SKM-1 (cell line): ENCODE results near the gene CYP27B1.
"Not testable (repeated sequence)": the region's sequence is repeated elsewhere in the genome, so short reads cannot be mapped to it uniquely, and the experiment has no call there.

Experiments used
- DNase-seq: peaks from one replicate; lab custom pipeline; 2025; ENCODE audit not compliant: unreplicated experiment; lab: John Stamatoyannopoulos, UW

The CYP27B1 gene

DNA sequence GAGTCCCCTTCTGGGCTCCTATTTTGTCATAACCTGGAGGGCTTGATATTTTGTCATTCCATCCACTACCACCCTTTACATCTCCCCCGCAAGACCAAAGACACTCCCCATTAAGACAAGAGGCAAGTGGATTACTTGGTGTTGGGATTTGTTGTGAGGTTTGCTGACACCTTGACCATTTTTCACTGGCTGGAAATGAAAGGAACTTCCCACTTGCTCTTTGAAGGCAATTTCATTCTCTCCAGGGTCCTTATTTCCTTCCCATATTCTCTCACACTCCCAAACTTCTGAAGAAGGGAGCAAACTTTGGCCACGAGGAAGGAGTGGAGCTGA is 43.3 kb downstream of the CYP27B1 start:
- no peak for DNase-seq

DNA sequence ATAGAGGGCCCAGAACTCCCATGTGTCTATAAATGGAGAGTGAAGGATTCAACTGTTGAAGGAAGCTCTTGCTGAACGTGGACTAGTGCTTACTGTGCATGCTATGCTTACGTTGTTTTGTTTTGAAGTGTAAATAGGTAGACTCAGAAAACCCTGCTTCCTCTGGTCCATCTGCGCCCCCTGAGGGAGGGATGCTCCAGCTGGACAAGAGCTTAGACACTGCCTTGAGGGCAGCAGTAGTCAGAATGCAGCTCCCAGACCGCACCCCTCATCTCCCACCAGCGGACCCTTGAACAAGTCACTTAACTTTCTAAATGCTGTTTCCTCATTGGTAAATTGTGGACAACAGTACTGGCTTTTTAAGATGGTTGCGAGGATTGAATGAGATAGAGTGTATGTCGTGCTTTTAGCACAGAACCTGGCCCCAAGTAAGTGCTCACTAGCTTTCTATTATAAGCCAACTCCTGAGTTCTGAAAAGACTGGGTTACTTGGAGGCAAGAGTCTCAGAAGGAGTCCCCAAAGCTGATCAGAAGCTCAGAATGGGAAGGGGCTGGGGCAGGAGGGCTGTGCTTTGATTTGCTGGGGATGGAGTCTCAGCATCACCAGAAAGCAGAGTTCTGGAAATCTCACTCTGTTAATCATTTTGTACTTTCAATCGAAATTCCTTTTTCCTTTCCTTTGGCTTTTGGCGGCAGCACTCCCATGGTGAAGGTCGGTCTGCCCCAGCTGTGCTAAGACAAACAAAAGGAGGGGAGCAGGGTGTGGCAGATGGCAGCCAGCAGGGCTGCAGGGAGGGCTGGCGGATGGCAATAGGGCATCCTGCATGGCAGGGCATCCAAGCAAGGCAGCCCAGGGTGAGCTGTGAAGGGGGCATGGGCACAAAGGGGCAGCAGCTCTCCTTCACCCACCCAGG is 43.9 kb downstream of the CYP27B1 start:
- DNase-seq = no peak

DNA sequence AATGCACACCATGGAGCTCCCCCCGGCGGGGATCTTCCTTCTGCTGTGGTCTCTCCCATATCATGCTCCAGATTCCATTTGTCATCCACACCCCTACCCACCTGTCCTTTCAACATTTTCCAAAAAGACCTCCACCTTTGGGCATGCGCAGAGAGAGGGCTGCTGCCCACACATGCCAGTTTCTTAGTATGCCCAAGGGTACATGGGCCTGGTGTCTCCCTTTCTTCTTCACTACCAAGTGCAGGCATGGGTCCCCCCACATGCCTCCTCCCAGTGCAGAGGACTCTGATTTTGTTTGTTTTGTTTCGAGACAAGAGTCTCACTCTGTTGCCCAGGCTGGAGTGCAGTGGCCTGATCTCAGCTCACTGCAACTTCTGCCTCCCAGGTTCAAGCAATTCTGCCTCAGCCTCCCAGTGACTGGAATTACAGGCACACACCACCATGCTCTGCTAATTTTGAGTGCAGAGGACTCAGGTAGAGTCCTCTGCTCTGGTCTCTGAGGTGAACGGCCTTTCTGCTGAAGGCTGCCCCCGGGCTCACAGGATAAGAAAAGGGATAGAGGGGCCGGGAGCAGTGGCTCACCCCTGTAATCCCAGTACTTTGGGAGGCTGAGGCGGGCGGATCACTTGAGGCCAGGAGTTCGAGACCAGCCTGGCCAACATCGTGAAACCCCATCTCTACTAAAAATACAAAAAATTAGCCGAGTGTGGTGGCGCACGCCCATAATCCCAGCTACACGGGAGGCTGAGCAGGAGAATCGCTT is 44.9 kb downstream of the CYP27B1 start:
- DNase-seq = not testable (repeated sequence)

DNA sequence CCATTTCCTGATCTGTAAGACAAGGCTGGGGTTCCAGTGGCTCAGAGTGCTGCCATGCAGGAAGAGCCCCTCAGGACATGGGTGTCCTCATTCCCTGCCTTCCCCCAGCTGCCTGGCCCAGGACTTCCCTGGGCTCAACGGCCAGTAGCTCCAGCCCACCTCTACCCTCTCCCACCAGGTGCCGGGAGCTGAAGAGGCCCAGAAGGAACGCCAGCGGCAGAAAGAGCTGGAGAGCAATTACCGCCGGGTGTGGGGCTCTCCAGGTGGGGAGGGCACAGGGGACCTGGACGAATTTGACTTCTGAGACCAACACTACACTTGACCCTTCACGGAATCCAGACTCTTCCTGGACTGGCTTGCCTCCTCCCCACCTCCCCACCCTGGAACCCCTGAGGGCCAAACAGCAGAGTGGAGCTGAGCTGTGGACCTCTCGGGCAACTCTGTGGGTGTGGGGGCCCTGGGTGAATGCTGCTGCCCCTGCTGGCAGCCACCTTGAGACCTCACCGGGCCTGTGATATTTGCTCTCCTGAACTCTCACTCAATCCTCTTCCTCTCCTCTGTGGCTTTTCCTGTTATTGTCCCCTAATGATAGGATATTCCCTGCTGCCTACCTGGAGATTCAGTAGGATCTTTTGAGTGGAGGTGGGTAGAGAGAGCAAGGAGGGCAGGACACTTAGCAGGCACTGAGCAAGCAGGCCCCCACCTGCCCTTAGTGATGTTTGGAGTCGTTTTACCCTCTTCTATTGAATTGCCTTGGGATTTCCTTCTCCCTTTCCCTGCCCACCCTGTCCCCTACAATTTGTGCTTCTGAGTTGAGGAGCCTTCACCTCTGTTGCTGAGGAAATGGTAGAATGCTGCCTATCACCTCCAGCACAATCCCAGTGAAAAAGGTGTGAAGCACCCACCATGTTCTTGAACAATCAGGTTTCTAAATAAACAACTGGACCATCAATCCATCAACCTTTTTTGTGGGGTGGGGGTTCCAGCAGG is 46.0 kb downstream of the CYP27B1 start:
- DNase-seq = no peak

DNA sequence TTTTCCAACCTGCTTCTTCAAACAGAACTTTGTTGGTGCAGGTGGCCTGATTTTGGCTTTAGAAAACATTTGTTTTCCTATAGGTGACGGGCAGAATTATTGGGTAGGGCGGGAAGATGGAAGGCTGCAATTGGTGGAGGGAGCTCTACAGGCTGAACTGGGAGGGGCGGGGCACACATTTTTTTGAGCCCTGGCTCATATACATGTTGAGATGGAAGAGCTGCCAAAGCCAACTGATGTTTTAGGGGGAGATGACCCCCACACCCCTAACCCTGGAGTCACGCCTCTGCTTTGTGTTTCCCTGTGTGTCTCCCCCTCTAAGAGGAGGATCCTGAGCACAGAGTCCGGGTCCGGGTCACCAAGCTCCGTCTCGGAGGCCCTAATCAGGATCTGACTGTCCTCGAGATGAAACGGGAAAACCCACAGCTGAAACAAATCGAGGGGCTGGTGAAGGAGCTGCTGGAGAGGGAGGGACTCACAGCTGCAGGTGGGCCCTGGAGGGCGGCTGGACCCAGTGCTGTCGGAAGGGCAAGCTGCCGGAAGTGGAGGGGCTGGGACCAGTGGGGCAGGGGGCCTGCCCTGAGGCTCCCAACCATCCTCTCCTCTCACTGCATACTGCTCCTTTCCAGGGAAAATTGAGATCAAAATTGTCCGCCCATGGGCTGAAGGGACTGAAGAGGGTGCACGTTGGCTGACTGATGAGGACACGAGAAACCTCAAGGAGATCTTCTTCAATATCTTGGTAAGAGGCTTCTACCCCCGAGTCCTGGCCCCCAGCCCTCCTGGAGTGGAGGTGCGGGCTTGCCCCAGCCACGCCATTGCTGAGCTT is 46.9 kb downstream of the CYP27B1 start:
- no peak for DNase-seq

DNA sequence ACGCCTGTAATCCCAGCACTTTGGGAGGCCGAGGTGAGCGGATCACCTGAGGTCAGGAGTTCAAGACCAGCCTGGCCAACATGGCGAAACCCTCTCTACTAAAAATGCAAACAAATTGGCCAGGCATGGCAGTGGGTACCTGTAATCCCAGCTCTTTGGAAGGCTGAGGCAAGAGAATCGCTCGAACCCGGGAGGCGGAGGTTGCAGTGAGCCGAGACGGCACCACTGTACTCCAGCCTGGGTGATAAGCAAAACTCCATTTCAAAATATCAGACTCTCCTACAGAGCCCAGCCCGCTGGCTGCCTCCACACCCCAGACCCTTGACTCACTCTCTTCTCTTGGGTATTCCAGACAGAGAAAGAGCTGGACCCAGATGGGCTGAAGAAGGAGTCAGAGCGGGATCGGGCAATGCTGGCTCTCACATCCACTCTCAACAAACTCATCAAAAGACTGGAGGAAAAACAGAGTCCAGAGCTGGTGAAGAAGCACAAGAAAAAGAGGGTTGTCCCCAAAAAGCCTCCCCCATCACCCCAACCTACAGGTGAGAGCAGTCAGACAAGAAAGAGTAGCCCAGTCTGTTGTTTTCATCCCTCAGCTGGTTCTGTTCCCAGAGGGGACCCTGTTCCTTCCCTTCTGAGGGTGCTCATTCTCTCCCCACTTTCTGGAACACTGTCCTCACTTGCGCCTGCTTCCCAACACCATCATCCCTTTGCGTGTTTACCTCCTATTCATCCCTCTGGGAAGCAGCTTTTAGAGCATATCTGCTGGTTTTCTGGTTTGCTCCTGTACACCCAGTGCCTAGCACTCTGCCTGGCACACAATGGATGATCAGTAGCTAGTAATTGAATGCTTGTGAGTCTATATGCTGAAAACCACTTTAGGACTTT is 48.0 kb downstream of the CYP27B1 start:
- no peak for DNase-seq

DNA sequence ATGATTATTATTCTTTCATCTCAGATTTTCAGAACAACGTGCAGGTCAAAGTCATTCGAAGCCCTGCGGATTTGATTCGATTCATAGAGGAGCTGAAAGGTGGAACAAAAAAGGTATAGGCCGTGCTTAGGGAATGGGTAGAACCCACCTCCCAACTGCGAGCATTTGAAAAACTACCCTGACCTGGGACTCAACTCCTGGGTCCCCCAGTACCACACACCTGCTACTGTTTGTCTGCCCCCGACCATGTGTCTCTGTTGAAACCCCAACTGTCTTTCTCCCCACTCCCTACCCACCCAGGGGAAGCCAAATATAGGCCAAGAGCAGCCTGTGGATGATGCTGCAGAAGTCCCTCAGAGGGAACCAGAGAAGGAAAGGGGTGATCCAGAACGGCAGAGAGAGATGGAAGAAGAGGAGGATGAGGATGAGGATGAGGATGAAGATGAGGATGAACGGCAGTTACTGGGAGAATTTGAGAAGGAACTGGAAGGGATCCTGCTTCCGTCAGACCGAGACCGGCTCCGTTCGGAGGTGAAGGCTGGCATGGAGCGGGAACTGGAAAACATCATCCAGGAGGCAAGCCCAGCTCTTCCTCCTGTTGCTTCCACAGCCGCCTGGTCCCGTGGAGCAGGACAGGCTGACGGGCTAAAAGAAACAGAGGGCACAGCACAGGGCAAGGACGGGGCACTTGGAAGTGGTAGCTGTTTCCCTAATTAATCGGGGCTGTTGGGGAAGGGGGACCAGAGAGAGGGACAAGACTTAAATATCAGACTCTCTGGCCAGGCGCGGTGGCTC is 48.8 kb downstream of the CYP27B1 start:
- DNase-seq = no peak

DNA sequence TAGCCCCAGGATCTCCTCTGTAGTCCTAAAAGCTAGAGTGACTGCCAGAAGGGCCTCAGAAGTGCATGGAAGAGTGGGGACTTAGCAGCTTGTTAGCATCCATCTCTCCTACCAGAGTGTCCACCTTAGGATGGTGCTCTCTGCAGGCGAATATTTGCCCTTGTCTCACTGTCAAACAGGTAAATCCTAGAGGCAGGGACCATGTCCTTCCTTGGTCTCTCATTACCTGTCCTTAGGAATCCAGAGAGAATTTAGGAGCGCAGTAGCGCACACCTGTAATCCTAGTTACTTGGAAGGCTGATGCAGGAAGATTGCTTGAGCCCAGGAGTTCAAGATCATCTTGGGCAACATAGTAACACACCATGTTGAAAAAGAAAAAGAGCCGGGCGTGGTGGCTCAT is 49.7 kb downstream of the CYP27B1 start:
- DNase-seq = no peak

DNA sequence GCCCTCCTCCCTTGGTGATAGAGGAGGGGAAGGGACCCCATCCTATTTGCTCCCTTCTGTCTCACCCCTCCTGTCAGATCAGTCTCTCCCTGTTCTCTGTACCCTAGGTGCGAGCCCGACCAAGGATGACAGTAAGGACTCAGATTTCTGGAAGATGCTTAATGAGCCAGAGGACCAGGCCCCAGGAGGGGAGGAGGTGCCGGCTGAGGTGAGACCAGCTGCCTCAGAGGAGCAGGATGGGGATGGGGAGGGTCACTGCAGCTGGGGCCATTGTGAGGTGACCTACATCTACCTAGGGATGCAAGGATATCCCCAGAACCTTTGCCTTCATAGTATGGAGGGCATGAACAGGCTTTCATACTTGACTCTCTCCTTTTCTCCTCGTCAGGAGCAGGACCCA is 50.6 kb downstream of the CYP27B1 start:
- DNase-seq = no peak

DNA sequence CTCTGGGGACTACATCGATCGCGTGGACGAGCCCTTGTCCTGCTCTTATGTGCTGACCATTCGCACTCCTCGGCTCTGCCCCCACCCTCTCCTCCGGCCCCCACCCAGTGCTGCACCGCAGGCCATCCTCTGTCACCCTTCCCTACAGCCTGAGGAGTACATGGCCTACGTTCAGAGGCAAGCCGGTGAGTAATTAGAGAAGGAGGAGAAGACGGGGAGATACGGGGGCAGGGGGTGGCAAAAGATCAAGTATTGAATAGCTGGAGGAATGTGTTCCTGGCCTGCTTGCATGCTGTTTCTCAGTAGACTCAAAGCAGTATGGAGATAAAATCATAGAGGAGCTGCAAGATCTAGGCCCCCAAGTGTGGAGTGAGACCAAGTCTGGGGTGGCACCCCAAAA is 51.1 kb downstream of the CYP27B1 start:
- DNase-seq = no peak

DNA sequence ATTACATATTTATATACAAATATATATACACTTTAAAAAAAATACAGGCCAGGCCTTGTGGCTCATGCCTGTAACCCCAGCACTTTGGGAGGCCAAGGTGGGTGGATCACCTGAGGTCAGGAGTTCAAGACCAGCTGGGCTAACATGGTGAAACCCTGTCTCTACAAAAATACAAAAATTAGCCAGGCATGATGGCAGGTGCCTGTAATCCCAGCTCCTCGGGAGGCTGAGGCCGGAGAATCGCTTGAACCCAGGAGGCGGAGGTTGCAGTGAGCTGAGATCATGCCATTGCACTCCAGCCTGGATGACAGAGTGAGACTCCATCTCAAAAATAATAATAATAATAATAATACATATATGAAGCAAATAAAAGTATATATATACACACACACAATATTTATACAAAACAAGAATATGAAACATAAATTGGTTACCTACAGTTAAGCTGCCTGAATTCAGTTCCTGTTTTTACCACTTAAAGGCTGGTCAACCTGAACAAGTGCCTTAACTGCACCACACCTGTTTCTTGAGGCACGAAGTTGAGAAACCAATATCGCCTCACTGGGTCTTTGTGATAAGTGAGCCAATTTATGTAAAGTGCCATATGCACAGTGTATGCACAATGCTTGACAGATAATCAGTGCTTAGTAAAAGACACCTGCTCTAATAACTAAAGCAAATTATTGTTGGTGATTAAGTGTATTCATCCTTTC is 51.7 kb downstream of the CYP27B1 start:
- not testable (repeated sequence) for DNase-seq

DNA sequence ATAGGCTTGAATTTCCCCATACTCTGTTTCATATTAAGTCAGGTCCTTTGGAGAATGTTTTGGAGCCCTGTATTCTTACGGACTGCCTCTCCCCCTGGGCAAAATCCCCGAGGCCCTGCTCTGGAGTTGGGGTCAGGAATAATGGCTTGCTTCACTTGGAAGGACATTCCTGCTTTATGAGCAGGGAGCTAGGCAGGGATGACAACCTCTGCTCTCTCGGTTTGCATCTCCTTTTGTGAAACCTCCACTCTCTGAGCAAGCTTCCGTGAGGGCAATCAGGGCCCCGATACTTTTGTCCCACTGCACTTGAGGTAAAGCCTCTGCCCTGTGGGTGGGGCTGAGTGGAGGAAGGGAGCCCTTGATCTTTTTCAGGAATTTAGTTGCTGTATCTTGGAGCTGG is 53.7 kb downstream of the CYP27B1 start:
- DNase-seq = no peak

DNA sequence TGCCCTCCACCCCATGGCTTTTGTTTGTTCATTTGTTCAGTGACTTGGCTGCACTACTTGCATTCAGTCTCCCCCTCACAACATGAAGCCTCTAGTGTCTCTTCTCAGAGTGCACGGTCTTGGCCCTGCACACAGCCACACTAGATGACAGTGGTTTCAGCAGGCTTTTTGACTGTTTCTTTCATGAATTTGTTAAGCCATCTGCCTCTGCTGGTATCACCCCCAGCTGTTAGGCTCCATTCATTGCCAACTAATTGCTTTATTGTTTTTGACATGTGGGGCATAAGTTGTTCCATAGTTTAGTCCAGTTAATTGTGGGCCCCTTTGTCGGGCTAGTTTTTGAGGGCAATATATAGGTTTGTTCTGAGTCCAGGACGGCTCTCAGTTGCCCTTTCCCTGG is 54.2 kb downstream of the CYP27B1 start:
- no peak for DNase-seq
